Trophoblast cell (in vitro differentiated cells and primary cell): ENCODE results near the gene MFSD6. TPM values are rescaled to one million over a fixed set of nuclear protein-coding genes. Genes with fewer than 3 reads are reported as not detected.
A peak's percentile ranks its signal among the peaks of the same experiment; 100 is the strongest.
"Not testable (repeated sequence)": the region's sequence is repeated elsewhere in the genome, so short reads cannot be mapped to it uniquely, and the experiment has no call there.

Experiments
- DNase-seq, 2 donors: peaks; one replicate each; pipeline ENCODE4 v3.0.0-alpha.2; 2016
- H2AFZ ChIP-seq: 2 replicates; pipeline ENCODE4 v1.6.1; 2013; ENCODE audit warnings: low read length, moderate library complexity, mild to moderate bottlenecking; ENCODE audit not compliant: insufficient read depth, poor library complexity
- H2AK5ac ChIP-seq: 2 replicates; pipeline ENCODE4 v1.6.1; 2013; ENCODE audit warnings: mild to moderate bottlenecking, low read length
- H2BK120ac ChIP-seq: 2 replicates; pipeline ENCODE4 v1.6.1; 2013; ENCODE audit warnings: low read length, mild to moderate bottlenecking, moderate library complexity; ENCODE audit not compliant: insufficient read depth, poor library complexity
- H2BK12ac ChIP-seq: 2 replicates; pipeline ENCODE4 v1.6.1; 2013; ENCODE audit warnings: mild to moderate bottlenecking, low read length, moderate library complexity
- H2BK5ac ChIP-seq: 2 replicates; pipeline ENCODE4 v1.6.1; 2013; ENCODE audit warnings: low read length, low read depth, moderate library complexity, mild to moderate bottlenecking; ENCODE audit not compliant: poor library complexity
- H3K14ac ChIP-seq: 2 replicates; pipeline ENCODE4 v1.6.1; 2013; ENCODE audit warnings: mild to moderate bottlenecking, low read length
- H3K18ac ChIP-seq: 2 replicates; pipeline ENCODE4 v1.6.1; 2013; ENCODE audit warnings: mild to moderate bottlenecking, low read length
- H3K23ac ChIP-seq: 2 replicates; pipeline ENCODE4 v1.6.1; 2013; ENCODE audit warnings: low read length
- H3K27ac ChIP-seq: 2 replicates; pipeline ENCODE4 v1.5.1; 2013; ENCODE audit warnings: low read depth, mild to moderate bottlenecking, inconsistent platforms, low read length, moderate library complexity
- H3K27me3 ChIP-seq: 2 replicates; pipeline ENCODE4 v1.6.1; 2013; ENCODE audit warnings: inconsistent platforms, mild to moderate bottlenecking, low read length, moderate library complexity; ENCODE audit not compliant: insufficient read depth
- H3K36me3 ChIP-seq, 2 experiments: 1 replicate in 1 of 2; 2 replicates in 1 of 2; pipeline ENCODE4 v1.6.1; 2013; ENCODE audit warnings: low read length in 2 of 2, mild to moderate bottlenecking in 2 of 2, moderate library complexity in 1 of 2; ENCODE audit not compliant: insufficient read depth in 2 of 2, control insufficient read depth in 1 of 2
- H3K4ac ChIP-seq: 2 replicates; pipeline ENCODE4 v1.6.1; 2013; ENCODE audit warnings: low read depth, mild to moderate bottlenecking, low read length, moderate library complexity
- H3K4me1 ChIP-seq, 2 experiments: 1 replicate in 1 of 2; 2 replicates in 1 of 2; pipeline ENCODE4 v1.6.1; 2013; ENCODE audit warnings: low read length in 2 of 2, mild to moderate bottlenecking in 2 of 2, moderate library complexity in 1 of 2; ENCODE audit not compliant: insufficient read depth in 2 of 2, control insufficient read depth in 1 of 2
- H3K4me2 ChIP-seq: 2 replicates; pipeline ENCODE4 v1.6.1; 2013; ENCODE audit warnings: inconsistent platforms, mild to moderate bottlenecking, low read length, moderate library complexity
- H3K4me3 ChIP-seq: 2 replicates; pipeline ENCODE4 v1.5.1; 2013; ENCODE audit warnings: mild to moderate bottlenecking, low read depth, low read length, inconsistent platforms
- H3K79me1 ChIP-seq: one replicate; pipeline ENCODE4 v1.6.1; 2013; ENCODE audit warnings: low read length
- H3K79me2 ChIP-seq: 2 replicates; pipeline ENCODE4 v1.6.1; 2013; ENCODE audit warnings: low read length, mild to moderate bottlenecking; ENCODE audit not compliant: control insufficient read depth, insufficient read depth, poor library complexity
- H3K9ac ChIP-seq: 2 replicates; pipeline ENCODE4 v1.6.1; 2013; ENCODE audit warnings: mild to moderate bottlenecking, low read length
- H3K9me3 ChIP-seq: 2 replicates; pipeline ENCODE4 v1.6.1; 2013; ENCODE audit warnings: low read depth, mild to moderate bottlenecking, control low read depth, inconsistent platforms, low read length; ENCODE audit not compliant: insufficient read depth
- H4K12ac ChIP-seq: 2 replicates; pipeline ENCODE4 v1.6.1; 2013; ENCODE audit warnings: low read depth, mild to moderate bottlenecking, low read length, moderate library complexity
- H4K8ac ChIP-seq: 2 replicates; pipeline ENCODE4 v1.6.1; 2013; ENCODE audit warnings: low read depth, mild to moderate bottlenecking, low read length, moderate library complexity
- H4K91ac ChIP-seq: one replicate; pipeline ENCODE4 v1.6.1; 2013; ENCODE audit warnings: low read depth, mild to moderate bottlenecking, low read length, moderate library complexity
- WGBS: extraction: QIAGEN DNeasy Blood & Tissue Kit; methylation state at CpG from one replicate; pipeline ENCODE4 v1.1.7; 2013; ENCODE audit warnings: missing lambda C conversion rate; ENCODE audit not compliant: insufficient read length, insufficient coverage; ENCODE audit errors: extremely low coverage; 5-methylcytosine and 5-hydroxymethylcytosine counted together
- polyA plus RNA-seq: library from polyadenylated mRNA; stranded (reverse); fragments of 200-250 nt; gene quantifications from 2 replicates; pipeline ENCODE4 v1.2.3, GENCODE V29; 2013

The MFSD6 gene
- polyA plus RNA-seq: 7.2 and 8.1 TPM in 2 replicates

DNA sequence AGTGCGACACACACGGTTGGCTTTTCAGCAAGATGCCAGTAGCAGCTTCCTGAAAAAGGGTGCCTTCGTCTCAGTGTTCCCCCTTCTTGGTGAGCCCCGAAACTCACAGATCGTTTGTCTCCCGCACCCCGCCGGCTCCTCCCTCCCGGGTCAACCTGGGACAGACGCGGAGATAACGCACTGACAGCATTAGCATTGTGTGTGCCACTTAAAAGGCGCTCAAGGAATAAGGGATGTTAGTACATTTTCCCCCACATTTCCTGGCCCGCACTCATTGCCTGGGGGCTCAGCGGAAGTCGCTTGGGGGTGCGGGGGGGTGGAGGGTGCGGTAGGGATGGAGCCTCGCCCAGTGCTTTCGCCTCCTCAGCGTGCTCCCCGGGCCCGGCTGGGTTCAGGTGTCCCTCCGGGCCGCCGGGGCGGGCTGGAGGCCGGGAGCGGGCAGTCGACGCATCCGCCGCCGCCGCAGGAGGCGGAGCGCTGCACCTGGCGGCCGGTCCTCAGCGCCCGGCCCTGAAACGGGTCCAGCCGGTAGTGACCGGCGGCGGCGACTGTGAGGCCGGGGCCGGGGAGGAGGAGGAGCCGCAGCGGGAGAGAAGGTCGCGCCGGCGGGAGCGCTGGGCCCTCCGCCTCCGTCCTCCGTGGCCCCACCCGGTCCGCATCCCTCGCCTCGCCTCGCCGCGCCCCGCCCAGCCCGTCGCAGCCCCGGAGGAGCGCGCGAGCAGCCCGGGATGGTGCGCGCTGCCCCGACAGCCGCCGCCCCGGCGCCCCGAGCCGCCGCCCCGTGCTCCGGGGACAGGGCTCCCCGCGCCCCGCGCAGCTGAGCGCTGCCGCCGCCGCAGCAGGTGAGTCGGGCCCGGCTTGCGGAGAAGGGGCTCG lies at the start of gene MFSD6:
Gene MFSD6, plus strand, starts transcription at position 694 of the 876 bp plus-strand sequence. CDS start 27,675 bp downstream, outside the sequence.
- H3K23ac ChIP-seq: no peak within 1 kb of the TSS
- WGBS: no CpG with 5 or more reads among the region's 98 CpGs
- H4K8ac ChIP-seq: peak within 1 kb of the TSS; percentile 58
- H3K79me1 ChIP-seq: no peaks in the 10 kb centered on the region
- no peak within 1 kb of the TSS for H3K27ac ChIP-seq
- no peaks in the 10 kb centered on the region for H3K36me3 ChIP-seq
- no peak within 1 kb of the TSS for H2BK120ac ChIP-seq
- H3K4me2 ChIP-seq: peak within 1 kb of the TSS; percentile 91
- peaks cover 0 to 2% of the 10 kb centered on the region in 2 experiments for H3K4me1 ChIP-seq
- H3K9ac ChIP-seq: no peak within 1 kb of the TSS
- DNase-seq: peak; percentile 23 to 53
- H4K91ac ChIP-seq: peak within 1 kb of the TSS; percentile 34
- H3K27me3 ChIP-seq: peaks cover 21% of the 10 kb centered on the region
- H2BK5ac ChIP-seq: no peak within 1 kb of the TSS
- no peak within 1 kb of the TSS for H3K4ac ChIP-seq
- H3K79me2 ChIP-seq: peaks cover 2% of the 10 kb centered on the region
- H2BK12ac ChIP-seq: no peak within 1 kb of the TSS
- H2AK5ac ChIP-seq: no peak within 1 kb of the TSS
- no peaks in the 10 kb centered on the region for H3K9me3 ChIP-seq
- H2AFZ ChIP-seq: peak within 1 kb of the TSS; percentile 30
- H3K18ac ChIP-seq: no peak within 1 kb of the TSS
- H4K12ac ChIP-seq: peak within 1 kb of the TSS; percentile 59
- peak within 1 kb of the TSS; percentile 75 for H3K4me3 ChIP-seq
- H3K14ac ChIP-seq: peak within 1 kb of the TSS; percentile 65

DNA sequence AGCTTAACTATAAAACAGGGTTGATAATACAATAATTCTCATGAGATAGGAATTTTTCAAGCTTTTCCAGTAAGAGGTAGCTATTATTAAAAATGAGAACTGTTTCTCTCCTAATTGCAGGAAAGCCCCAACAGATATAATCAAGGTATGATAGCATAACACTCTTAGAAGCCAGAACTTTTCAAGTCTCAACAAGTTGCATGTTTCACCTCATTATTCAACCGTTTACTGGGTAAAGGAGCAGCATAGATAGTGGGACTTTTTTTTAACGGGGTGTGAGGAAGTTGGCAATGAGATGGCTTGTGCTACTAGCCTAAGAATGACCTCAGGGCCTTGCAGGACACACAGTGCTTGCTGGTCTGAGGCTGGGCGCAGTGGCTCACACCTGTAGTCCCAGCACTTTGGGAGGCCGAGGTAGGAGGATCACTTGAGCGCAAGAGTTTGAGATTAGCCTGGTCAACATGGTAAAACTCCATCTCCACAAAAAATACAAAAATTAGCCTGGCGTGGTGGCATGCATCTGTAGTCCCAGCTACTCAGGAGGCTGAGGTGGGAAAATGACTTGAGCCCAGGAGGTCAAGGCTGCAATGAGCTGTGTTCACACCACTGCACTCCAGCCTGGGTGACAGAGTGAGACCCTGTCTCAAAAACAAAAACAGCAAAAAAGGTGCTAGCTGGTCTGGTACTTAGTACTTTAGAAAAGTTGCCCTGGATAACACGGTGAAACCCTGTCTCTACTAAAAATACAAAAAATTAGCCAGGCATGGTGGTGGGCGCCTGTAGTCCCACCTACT lies 49.3 kb upstream of the MFSD6 start:
- H2AFZ ChIP-seq, H3K27ac ChIP-seq, H3K79me1 ChIP-seq, H3K23ac ChIP-seq, H3K4ac ChIP-seq, H3K4me2 ChIP-seq, H3K4me3 ChIP-seq, H3K14ac ChIP-seq, H3K9me3 ChIP-seq, H3K4me1 ChIP-seq, H2BK12ac ChIP-seq, H2AK5ac ChIP-seq, H4K91ac ChIP-seq, H3K18ac ChIP-seq, H4K12ac ChIP-seq, H2BK120ac ChIP-seq, H3K27me3 ChIP-seq, H3K79me2 ChIP-seq, H3K36me3 ChIP-seq, H4K8ac ChIP-seq, H3K9ac ChIP-seq, DNase-seq: not testable (repeated sequence)
- WGBS: no CpG with 5 or more reads among the region's 8 CpGs
- H2BK5ac ChIP-seq: peak overlapping the region; percentile 49

DNA sequence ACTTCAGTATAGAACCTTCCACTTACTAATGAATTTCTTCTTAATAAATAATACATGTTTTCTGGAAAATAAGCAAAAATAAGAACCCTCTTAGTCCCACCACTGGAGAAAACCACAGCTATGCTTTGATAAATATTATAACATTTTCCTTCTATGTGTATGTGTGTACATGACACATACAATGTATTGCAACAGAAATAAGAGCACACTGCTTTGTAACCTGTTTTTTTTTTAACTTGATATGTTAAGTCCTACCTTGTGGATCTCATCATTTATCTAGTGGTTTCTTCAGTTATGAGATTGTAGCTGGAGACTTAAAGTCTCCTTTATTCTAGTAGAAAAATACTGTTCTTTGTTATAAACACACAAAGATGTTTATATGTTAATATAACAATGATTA lies 47.6 kb upstream of the MFSD6 start:
- Histone ChIP-seq H2BK5ac (no peak overlapping the region), H2BK120ac (no peak overlapping the region), H3K27me3 (no peaks in the 10 kb centered on the region), H2AFZ (no peak overlapping the region), H3K18ac (no peak overlapping the region), H3K4ac (no peak overlapping the region), H3K79me2 (no peaks in the 10 kb centered on the region), H3K4me2 (no peak overlapping the region), H3K4me3 (no peak overlapping the region), H3K9ac (no peak overlapping the region), H2AK5ac (no peak overlapping the region), H4K12ac (no peak overlapping the region), H2BK12ac (no peak overlapping the region), H3K4me1 (no peaks in the 10 kb centered on the region), H3K9me3 (no peaks in the 10 kb centered on the region), H3K27ac (no peak overlapping the region), H3K79me1 (no peaks in the 10 kb centered on the region), H4K91ac (no peak overlapping the region), H3K23ac (no peak overlapping the region), H3K14ac (no peak overlapping the region), H4K8ac (no peak overlapping the region), H3K36me3 (no peaks in the 10 kb centered on the region)
- no peak for DNase-seq

DNA sequence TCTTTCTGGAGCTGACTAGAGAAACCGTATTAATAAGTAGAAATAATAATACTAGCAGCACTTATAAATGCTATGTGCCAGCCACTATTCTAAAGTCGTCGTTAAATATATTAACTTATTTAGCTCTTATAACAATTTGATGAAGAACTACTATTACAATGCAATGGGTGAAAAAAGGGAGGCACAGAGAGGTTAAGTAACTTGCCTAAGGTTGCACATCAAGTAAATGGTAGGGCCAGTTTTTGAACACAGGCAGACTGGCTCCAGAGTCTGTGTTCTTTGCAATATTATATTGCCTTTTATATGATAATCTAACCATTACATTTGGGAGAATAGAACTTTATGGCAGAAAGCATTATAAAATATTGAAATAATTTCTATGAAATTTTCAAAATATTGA lies 47.2 kb upstream of the MFSD6 start:
- H2BK12ac ChIP-seq: no peak overlapping the region
- H3K14ac ChIP-seq: no peak overlapping the region
- no peaks in the 10 kb centered on the region for H3K27me3 ChIP-seq
- H3K79me1 ChIP-seq: no peaks in the 10 kb centered on the region
- H3K4me2 ChIP-seq: no peak overlapping the region
- H4K8ac ChIP-seq: no peak overlapping the region
- no peak overlapping the region for H3K4ac ChIP-seq
- no peak overlapping the region for H3K18ac ChIP-seq
- no peak overlapping the region for H2AK5ac ChIP-seq
- H3K23ac ChIP-seq: no peak overlapping the region
- no peak overlapping the region for H2BK120ac ChIP-seq
- H3K9ac ChIP-seq: no peak overlapping the region
- H3K36me3 ChIP-seq: no peaks in the 10 kb centered on the region
- no peak for DNase-seq
- H3K4me3 ChIP-seq: no peak overlapping the region
- H4K91ac ChIP-seq: no peak overlapping the region
- WGBS: no CpG with 5 or more reads among the region's 3 CpGs
- no peak overlapping the region for H4K12ac ChIP-seq
- H3K27ac ChIP-seq: no peak overlapping the region
- no peaks in the 10 kb centered on the region for H3K79me2 ChIP-seq
- no peaks in the 10 kb centered on the region for H3K9me3 ChIP-seq
- H2BK5ac ChIP-seq: no peak overlapping the region
- no peak overlapping the region for H2AFZ ChIP-seq
- no peaks in the 10 kb centered on the region for H3K4me1 ChIP-seq
